ENCODE measurements around the gene CELF2. TPM values are rescaled to one million over a fixed set of nuclear protein-coding genes. Genes with fewer than 3 reads are reported as not detected.
A peak's percentile ranks its signal among the peaks of the same experiment; 100 is the strongest.

Gene CELF2
- total and polyA plus RNA-seq, 9 of the 15 experiments (the other 6 are each of a cell fraction or from before 2014, with no cell fraction given): 4.0 to 20.3 (median 11.1) TPM

DNA sequence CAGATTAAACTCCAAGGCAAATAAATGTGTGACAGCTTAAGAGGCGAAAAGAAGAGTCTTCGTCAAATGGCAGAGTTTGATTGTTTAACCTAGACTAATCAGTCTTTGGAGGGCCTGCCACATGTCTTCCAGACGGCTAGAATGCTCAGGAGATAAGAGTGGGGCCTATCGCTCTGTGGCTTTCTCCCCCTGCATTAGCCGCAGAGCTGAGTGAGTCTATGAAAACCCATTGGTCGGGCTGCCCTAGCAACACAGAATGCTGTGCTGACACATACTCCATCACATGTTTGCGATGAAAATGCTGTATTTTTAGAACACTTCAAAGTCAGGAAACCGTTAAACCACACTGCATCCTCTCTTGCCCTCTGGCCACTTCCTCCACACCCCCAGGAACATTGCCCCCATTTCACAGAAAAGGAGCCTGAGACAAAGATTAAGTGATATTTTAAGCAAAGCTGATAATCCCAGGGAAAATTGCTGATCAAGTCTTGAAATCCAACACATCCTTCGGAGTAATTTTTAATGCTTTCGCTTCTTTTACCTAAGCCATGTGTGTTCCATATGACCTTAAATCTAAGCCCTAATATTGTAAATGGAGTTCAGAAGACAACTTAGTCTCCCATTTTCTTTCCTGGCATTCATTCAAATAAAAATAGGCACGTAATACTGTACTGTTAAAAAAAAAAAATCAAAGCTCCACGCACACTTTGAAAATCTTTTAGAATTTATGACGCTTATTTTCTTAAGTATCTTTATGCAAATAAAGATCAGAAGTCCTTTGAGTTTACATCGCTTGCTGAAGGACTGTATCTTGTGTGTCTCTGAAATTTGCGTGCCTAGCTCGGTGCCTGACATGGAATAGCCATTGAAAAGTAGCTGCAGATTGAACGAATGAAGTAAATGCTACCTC is 161.2 kb downstream of the CELF2 start (continued):
- TF ChIP-seq, protein P1, sequence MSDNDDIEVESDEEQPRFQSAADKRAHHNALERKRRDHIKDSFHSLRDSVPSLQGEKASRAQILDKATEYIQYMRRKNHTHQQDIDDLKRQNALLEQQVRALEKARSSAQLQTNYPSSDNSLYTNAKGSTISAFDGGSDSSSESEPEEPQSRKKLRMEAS (CRISPR knock-in tag; IDR thresholded peaks at IDR 0.05): peak; percentile 90
- TF ChIP-seq POLR2AphosphoS2 (IDR thresholded peaks at IDR 0.05; ENCODE audit: low read length): no peak
- no peak for TF ChIP-seq MCM2 (IDR thresholded peaks at IDR 0.05; ENCODE audit: low read depth)
- peak; percentile 72 for TF ChIP-seq ZKSCAN8 (CRISPR knock-in tag; IDR thresholded peaks at IDR 0.05)
- TF ChIP-seq, protein P2, sequence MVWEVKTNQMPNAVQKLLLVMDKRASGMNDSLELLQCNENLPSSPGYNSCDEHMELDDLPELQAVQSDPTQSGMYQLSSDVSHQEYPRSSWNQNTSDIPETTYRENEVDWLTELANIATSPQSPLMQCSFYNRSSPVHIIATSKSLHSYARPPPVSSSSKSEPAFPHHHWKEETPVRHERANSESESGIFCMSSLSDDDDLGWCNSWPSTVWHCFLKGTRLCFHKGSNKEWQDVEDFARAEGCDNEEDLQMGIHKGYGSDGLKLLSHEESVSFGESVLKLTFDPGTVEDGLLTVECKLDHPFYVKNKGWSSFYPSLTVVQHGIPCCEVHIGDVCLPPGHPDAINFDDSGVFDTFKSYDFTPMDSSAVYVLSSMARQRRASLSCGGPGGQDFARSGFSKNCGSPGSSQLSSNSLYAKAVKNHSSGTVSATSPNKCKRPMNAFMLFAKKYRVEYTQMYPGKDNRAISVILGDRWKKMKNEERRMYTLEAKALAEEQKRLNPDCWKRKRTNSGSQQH (CRISPR knock-in tag; IDR thresholded peaks at IDR 0.05): no peak
- TF ChIP-seq MYBL2 (IDR thresholded peaks at IDR 0.05; ENCODE audit: low read depth): peak; percentile 95
- peak; percentile 99; the same call in 1 of the 2 replicates for TF ChIP-seq MYBL2 (CRISPR knock-in tag; IDR thresholded peaks at IDR 0.05; ENCODE audit: borderline replicate concordance)
- peak; percentile 36; the same call in 1 of the 2 replicates for TF ChIP-seq PTTG1 (tag; IDR thresholded peaks at IDR 0.05; ENCODE audit: low read depth)
- TF ChIP-seq, protein P3, sequence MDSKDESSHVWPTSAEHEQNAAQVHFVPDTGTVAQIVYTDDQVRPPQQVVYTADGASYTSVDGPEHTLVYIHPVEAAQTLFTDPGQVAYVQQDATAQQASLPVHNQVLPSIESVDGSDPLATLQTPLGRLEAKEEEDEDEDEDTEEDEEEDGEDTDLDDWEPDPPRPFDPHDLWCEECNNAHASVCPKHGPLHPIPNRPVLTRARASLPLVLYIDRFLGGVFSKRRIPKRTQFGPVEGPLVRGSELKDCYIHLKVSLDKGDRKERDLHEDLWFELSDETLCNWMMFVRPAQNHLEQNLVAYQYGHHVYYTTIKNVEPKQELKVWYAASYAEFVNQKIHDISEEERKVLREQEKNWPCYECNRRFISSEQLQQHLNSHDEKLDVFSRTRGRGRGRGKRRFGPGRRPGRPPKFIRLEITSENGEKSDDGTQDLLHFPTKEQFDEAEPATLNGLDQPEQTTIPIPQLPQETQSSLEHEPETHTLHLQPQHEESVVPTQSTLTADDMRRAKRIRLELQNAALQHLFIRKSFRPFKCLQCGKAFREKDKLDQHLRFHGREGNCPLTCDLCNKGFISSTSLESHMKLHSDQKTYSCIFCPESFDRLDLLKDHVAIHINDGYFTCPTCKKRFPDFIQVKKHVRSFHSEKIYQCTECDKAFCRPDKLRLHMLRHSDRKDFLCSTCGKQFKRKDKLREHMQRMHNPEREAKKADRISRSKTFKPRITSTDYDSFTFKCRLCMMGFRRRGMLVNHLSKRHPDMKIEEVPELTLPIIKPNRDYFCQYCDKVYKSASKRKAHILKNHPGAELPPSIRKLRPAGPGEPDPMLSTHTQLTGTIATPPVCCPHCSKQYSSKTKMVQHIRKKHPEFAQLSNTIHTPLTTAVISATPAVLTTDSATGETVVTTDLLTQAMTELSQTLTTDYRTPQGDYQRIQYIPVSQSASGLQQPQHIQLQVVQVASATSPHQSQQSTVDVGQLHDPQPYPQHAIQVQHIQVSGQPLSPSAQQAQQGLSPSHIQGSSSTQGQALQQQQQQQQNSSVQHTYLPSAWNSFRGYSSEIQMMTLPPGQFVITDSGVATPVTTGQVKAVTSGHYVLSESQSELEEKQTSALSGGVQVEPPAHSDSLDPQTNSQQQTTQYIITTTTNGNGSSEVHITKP (IDR thresholded peaks at IDR 0.05; ENCODE audit: partially characterized antibody): peak; percentile 43
- TF ChIP-seq KHSRP (IDR thresholded peaks at IDR 0.05): no peak
- no peak for TF ChIP-seq ZC3H8 (IDR thresholded peaks at IDR 0.05)
- peak; percentile 34; the same call in 1 of the 2 replicates for TF ChIP-seq MTA3 (IDR thresholded peaks at IDR 0.05; ENCODE audit: borderline replicate concordance)
- peak; percentile 98 for TF ChIP-seq ETV1 (tag; conservative IDR thresholded peaks at IDR 0.05; ENCODE audit: low read depth)
- TF ChIP-seq EHMT2 (IDR thresholded peaks at IDR 0.05): peak; percentile 60; the same call in 1 of the 2 replicates
- TF ChIP-seq GTF2E2 (tag; IDR thresholded peaks at IDR 0.05): peak; percentile 72; the same call in 1 of the 2 replicates
- TF ChIP-seq, protein P4, sequence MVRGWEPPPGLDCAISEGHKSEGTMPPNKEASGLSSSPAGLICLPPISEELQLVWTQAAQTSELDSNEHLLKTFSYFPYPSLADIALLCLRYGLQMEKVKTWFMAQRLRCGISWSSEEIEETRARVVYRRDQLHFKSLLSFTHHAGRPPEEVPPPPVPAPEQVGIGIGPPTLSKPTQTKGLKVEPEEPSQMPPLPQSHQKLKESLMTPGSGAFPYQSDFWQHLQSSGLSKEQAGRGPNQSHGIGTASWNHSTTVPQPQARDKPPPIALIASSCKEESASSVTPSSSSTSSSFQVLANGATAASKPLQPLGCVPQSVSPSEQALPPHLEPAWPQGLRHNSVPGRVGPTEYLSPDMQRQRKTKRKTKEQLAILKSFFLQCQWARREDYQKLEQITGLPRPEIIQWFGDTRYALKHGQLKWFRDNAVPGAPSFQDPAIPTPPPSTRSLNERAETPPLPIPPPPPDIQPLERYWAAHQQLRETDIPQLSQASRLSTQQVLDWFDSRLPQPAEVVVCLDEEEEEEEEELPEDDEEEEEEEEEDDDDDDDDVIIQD (CRISPR knock-in tag; IDR thresholded peaks at IDR 0.05): no peak
- no peak for TF ChIP-seq POLR3G (IDR thresholded peaks at IDR 0.05; ENCODE audit: extremely low read depth, insufficient read length, insufficient replicate concordance)
- TF ChIP-seq NEUROD1 (IDR thresholded peaks at IDR 0.05; ENCODE audit: borderline replicate concordance, low read depth, low read length, partially characterized antibody): peak; percentile 53
- peak; percentile 84 for TF ChIP-seq CXXC5 (CRISPR knock-in tag; IDR thresholded peaks at IDR 0.05)
- 0 out of 2 replicates have a peak, but pooled peaks have one; percentile 62 for TF ChIP-seq TCFL5 (CRISPR knock-in tag; conservative IDR thresholded peaks at IDR 0.05)
- TF ChIP-seq ZEB2 (IDR thresholded peaks at IDR 0.05): peak; percentile 62; the same call in 1 of the 2 replicates
- peak; percentile 87 for TF ChIP-seq HDAC2 (IDR thresholded peaks at IDR 0.05)

Data from K562 (cell line).